ENCODE measurements around the gene ARAP2. TPM values are rescaled to one million over a fixed set of nuclear protein-coding genes. Genes with fewer than 3 reads are reported as not detected.

The ARAP2 gene, protein sequence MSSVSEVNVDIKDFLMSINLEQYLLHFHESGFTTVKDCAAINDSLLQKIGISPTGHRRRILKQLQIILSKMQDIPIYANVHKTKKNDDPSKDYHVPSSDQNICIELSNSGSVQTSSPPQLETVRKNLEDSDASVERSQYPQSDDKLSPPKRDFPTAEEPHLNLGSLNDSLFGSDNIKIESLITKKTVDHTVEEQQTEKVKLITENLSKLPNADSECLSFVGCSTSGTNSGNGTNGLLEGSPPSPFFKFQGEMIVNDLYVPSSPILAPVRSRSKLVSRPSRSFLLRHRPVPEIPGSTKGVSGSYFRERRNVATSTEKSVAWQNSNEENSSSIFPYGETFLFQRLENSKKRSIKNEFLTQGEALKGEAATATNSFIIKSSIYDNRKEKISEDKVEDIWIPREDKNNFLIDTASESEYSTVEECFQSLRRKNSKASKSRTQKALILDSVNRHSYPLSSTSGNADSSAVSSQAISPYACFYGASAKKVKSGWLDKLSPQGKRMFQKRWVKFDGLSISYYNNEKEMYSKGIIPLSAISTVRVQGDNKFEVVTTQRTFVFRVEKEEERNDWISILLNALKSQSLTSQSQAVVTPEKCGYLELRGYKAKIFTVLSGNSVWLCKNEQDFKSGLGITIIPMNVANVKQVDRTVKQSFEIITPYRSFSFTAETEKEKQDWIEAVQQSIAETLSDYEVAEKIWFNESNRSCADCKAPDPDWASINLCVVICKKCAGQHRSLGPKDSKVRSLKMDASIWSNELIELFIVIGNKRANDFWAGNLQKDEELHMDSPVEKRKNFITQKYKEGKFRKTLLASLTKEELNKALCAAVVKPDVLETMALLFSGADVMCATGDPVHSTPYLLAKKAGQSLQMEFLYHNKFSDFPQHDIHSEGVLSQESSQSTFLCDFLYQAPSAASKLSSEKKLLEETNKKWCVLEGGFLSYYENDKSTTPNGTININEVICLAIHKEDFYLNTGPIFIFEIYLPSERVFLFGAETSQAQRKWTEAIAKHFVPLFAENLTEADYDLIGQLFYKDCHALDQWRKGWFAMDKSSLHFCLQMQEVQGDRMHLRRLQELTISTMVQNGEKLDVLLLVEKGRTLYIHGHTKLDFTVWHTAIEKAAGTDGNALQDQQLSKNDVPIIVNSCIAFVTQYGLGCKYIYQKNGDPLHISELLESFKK (N-terminal part only)
- 0.16 and 0.18 TPM in 2 replicates for total RNA-seq

DNA sequence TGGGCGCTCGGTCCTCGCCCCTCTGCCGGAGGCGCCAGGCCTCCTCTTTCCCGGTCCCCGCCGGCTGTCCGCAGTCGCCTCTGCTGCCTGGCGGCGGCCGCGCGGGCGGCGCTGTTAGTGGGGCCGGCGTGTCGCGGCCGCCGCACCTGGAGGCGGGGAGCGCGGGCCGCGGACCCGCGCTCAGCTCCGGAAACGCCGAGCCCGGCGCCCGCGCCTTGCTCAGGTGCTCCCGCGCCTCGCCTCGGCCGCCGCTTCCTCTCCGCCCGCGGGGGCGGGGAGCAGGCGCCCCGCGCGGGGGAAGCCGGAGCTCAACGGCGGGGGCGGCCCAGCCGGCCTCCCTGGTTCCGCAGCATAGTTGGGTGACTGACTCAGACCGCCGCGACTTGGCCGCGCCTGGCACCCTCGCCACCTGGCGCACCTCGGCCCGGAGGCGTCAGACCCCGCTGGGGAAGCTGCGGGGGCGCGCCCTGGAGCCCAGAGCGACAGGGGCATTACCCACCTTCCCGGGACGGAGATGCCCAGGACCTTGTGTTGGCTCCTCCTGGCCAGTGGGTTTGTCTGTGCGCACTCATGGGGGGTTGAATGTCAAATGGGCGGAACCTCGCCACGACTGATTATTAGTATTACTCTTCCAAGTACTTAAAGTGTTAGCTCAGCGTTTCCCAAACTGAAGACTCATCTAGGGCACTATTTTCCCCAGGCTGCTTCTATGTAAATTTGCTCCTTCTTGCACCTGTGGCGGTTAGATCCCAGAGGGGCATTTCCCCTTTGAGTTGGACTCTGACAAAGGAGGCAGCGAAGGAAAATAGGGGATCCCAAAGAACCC is at the start of gene ARAP2:
Gene ARAP2, minus strand, starts transcription at position 258 of the 826 bp plus-strand sequence. CDS start 15,028 bp downstream, outside the sequence.

DNA sequence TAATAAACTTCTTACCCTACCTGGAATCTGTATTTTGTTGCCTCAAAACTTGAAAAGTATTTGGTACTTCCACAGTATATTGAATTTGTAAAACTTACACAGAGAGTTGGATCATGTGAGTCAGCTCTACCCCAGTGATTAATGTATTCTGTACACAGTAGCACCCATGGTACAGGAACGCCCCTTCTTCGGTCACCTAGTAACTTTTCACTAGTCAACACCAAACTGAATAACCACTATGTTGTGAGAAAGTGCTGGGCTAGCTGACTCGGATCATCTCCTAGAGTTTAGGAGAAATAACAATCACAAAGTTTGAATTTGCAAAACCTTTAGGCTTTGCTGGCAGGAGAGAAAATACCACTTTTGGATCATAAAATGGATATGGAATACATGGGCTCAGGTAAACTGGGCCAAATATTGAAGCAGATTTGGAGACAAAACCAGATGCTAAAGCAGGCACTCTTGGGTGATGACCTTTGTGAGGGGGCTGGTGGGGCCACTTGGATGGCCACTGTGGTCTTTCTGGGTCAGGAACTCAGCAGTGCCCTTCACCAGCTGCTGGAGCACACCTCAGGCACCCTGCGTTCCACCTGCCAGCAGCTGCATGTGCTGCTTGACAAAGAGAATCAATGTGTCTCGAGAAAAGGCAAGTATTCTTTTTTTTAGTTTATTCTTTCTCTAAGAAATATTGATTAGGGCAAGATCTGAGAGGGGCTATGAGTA is 37.2 kb upstream of the ARAP2 start, which contains the start of gene DTHD1:
Gene DTHD1, plus strand, starts transcription at position 233 of the 723 bp plus-strand sequence. Its CDS starts 143 bp downstream, at position 376.

Other genes starting within 250 kb of the ARAP2 start
- gene DTHD1, start 37.1 kb upstream of the ARAP2 start, total RNA-seq = not detected in 2 replicates